ENCODE measurements around the gene POLR1D. TPM values are rescaled to one million over a fixed set of nuclear protein-coding genes. Genes with fewer than 3 reads are reported as not detected.

Gene POLR1D
- total and polyA plus RNA-seq, 3 donors from 2014 or later = 126 to 180 (median 136) TPM

DNA sequence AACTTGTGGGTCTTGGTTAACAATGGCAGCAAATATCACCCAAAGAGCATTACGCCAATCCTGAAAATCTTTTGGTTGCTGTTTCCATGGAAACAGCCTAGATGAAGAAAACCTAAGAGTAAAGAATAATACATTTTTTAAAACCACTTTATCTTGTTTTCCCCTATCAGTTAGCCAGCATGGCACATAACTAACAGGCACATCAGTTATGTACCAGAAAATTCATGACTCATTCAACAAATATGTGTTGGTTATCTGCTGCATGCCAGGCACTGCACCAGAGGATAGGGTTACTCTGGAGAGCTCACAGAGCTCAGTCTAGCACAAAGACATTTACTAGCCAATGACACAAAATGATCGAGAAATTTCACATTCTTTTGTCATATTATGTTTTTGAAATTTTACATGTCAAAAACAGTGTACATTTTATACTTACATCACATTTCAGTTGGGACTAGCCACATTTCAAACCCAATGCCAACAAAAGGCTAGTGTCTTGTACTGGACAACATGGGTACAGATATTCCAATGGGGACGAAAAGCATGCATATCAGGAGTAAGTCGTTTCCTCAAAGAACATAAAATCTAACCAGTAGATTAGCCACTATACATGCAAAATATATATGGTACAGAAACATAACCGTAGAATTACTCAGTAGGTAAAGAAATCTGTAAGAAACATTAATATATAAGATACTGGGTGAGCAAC lies 21.7 kb upstream of the POLR1D start:
- no peak for TF ChIP-seq POLR2A (IDR thresholded peaks at IDR 0.05)
- TF ChIP-seq, protein P1, sequence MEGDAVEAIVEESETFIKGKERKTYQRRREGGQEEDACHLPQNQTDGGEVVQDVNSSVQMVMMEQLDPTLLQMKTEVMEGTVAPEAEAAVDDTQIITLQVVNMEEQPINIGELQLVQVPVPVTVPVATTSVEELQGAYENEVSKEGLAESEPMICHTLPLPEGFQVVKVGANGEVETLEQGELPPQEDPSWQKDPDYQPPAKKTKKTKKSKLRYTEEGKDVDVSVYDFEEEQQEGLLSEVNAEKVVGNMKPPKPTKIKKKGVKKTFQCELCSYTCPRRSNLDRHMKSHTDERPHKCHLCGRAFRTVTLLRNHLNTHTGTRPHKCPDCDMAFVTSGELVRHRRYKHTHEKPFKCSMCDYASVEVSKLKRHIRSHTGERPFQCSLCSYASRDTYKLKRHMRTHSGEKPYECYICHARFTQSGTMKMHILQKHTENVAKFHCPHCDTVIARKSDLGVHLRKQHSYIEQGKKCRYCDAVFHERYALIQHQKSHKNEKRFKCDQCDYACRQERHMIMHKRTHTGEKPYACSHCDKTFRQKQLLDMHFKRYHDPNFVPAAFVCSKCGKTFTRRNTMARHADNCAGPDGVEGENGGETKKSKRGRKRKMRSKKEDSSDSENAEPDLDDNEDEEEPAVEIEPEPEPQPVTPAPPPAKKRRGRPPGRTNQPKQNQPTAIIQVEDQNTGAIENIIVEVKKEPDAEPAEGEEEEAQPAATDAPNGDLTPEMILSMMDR (IDR thresholded peaks at IDR 0.05) = no peak
- H3K27ac ChIP-seq = no peak overlapping the region
- DNase-seq = no peak

DNA sequence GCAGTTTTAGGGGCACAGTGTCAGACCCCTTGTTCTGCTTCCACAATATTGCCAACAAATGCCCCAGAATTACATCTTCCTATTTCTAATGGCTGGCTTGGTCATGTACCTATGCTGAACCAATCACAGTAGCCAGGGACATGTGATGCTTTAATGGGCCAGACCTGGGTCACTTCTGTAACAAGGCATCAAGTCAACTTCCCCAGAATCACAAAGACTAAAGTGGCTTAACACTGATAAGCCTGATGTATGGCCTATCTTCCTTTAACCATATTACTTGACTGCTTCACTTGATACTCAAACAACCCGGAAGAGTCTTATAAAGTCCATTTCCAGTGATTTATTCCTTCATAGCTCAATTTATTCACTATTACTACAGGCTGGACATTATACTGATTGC lies 21.0 kb upstream of the POLR1D start:
- H3K27ac ChIP-seq = no peak overlapping the region
- H3K9me3 ChIP-seq = no peaks in the 10 kb centered on the region
- WGBS, 2 donors = 93 to 95% methylated on average over 1 of the region's 1 CpG
- TF ChIP-seq POLR2A (IDR thresholded peaks at IDR 0.05) = no peak
- TF ChIP-seq, protein P1 (IDR thresholded peaks at IDR 0.05) = no peak
- H3K27me3 ChIP-seq = no peaks in the 10 kb centered on the region
- no peak for DNase-seq
- H3K36me3 ChIP-seq (ENCODE audit: low read depth, missing control alignments) = no peaks in the 10 kb centered on the region
- intact Hi-C loops (cut with DNase I; ENCODE audit: low total_unique reads) = no loop called here
- H3K4me1 ChIP-seq = no peaks in the 10 kb centered on the region
- H3K4me3 ChIP-seq = no peak overlapping the region

More for the DNA sequence above, 21.7 kb upstream of the POLR1D start:
- H3K9me3 ChIP-seq = no peaks in the 10 kb centered on the region
- no peaks in the 10 kb centered on the region for H3K27me3 ChIP-seq
- 68 to 69% methylated on average over 5 of the region's 5 CpGs for whole genome bisulfite sequencing, 2 donors
- intact Hi-C loops (cut with DNase I; ENCODE audit: low total_unique reads) = no loop called here
- no peaks in the 10 kb centered on the region for H3K36me3 ChIP-seq (ENCODE audit: low read depth, missing control alignments)
- no peaks in the 10 kb centered on the region for H3K4me1 ChIP-seq
- no peak overlapping the region for H3K4me3 ChIP-seq

DNA sequence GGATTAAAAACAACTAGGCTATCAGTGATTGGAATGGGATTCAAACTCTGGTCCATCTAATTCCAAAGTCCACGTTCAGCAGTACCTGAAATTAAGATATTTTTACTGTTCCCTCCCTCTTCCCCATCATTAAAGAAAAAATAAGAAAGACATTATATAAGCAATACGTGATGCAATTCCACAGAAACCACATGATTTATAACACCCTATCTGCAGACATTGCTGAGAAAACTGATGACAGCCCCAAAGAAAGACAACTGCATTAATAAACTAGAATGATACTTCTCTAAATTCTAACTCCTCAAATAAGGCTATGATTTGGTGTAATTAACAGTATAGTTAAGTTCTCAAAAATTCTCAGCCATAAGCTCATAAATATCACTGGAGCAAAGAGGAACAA lies 20.5 kb upstream of the POLR1D start:
- 88 to 90% methylated on average over 2 of the region's 2 CpGs for WGBS, 2 donors

DNA sequence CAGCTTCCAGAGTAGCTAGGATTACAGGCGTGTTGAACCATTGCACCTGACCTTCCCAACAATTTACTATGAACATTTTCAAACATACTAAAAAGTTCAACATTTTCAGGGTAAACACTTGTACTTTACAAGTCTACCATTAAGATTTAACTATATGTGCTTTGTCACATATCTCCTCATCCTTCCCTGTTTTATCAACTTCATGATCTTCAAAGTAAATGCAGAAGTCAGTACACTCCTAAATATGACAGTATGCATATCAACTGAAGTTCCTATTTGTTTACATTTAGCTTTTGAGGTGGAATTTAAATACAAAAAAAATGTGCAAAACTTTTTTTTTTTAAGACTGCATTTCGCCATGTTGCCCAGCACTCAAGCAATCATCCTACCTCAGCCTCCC lies 19.9 kb upstream of the POLR1D start:
- no peak for TF ChIP-seq POLR2A (IDR thresholded peaks at IDR 0.05)
- TF ChIP-seq, protein P1 (IDR thresholded peaks at IDR 0.05) = no peak
- Histone ChIP-seq H3K36me3 (ENCODE audit: low read depth, missing control alignments) (no peaks in the 10 kb centered on the region), H3K27me3 (no peaks in the 10 kb centered on the region), H3K4me1 (no peaks in the 10 kb centered on the region), H3K9me3 (no peaks in the 10 kb centered on the region), H3K4me3 (no peak overlapping the region), H3K27ac (no peak overlapping the region)
- 95 to 100% methylated on average over 2 of the region's 2 CpGs for WGBS, 2 donors
- DNase-seq = no peak
- intact Hi-C loops (cut with DNase I; ENCODE audit: low total_unique reads) = no loop called here

More for the DNA sequence above, 20.5 kb upstream of the POLR1D start:
- H3K4me3 ChIP-seq = no peak overlapping the region
- no peaks in the 10 kb centered on the region for H3K27me3 ChIP-seq
- intact Hi-C loops (cut with DNase I; ENCODE audit: low total_unique reads) = no loop called here
- no peaks in the 10 kb centered on the region for H3K9me3 ChIP-seq
- no peaks in the 10 kb centered on the region for H3K4me1 ChIP-seq
- no peak overlapping the region for H3K27ac ChIP-seq
- no peak for DNase-seq
- no peaks in the 10 kb centered on the region for H3K36me3 ChIP-seq (ENCODE audit: low read depth, missing control alignments)
- no peak for TF ChIP-seq POLR2A (IDR thresholded peaks at IDR 0.05)
- TF ChIP-seq, protein P1 (IDR thresholded peaks at IDR 0.05) = no peak

DNA sequence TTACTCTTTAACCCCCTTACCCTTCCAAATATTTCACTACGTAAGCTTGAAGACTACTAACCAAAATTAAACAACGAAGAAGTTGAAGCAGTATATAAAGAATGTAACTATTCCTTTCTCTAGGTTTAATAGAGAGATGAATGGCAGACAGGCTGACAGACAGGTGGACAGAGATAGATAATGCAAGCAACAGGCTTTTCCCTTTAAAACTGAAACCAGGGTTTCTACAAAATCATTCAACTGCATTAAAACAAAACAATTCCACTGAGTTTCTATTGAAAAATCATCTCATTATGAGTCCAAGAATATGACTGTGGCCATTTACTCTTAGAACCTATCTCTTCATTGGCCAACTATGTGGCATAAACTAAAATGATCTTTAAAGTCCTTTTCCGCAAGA lies 16.6 kb upstream of the POLR1D start:
- no peak overlapping the region for H3K4me3 ChIP-seq

More for the DNA sequence above, 16.6 kb upstream of the POLR1D start:
- no peak for DNase-seq
- H3K27ac ChIP-seq = no peak overlapping the region
- no peaks in the 10 kb centered on the region for H3K9me3 ChIP-seq
- no peaks in the 10 kb centered on the region for H3K36me3 ChIP-seq (ENCODE audit: low read depth, missing control alignments)
- H3K27me3 ChIP-seq = no peaks in the 10 kb centered on the region
- TF ChIP-seq, protein P1 (IDR thresholded peaks at IDR 0.05) = no peak
- no peak for TF ChIP-seq POLR2A (IDR thresholded peaks at IDR 0.05)
- no peaks in the 10 kb centered on the region for H3K4me1 ChIP-seq
- intact Hi-C loops (cut with DNase I; ENCODE audit: low total_unique reads) = no loop called here
- WGBS, 2 donors = 85 to 88% methylated on average over 3 of the region's 3 CpGs
